Kidney (tissue), 14 donors: ENCODE measurements around the gene KCNN3. TPM values are rescaled to one million over a fixed set of nuclear protein-coding genes. Genes with fewer than 3 reads are reported as not detected.

ENCODE experiments used
- DNase-seq, 5 donors: peaks; one replicate each; pipeline ENCODE4 v3.0.0-alpha.2; 2013 to 2020
- FAIRE-seq: peaks from 2 replicates; lab custom pipeline; 2012; peaks lifted over from hg19 to GRCh38; lab: Jason Lieb, UNC
- H3K27ac ChIP-seq, 2 donors: one replicate each; pipeline ENCODE4 v1.7.0; 2013; ENCODE audit warnings: low read depth in 2 of 2, low read length in 2 of 2, inconsistent platforms in 1 of 2
- H3K27me3 ChIP-seq: one replicate; pipeline ENCODE4 v1.7.1; 2013; ENCODE audit warnings: low read length, inconsistent platforms; ENCODE audit not compliant: control insufficient read depth, insufficient read depth
- H3K36me3 ChIP-seq, 3 donors: one replicate each; pipeline versions ENCODE4 v1.7.0 to v1.7.1; 2013; ENCODE audit warnings: low read length in 3 of 3, control low read depth in 1 of 3, inconsistent platforms in 1 of 3; ENCODE audit not compliant: insufficient read depth in 3 of 3, control insufficient read depth in 2 of 3
- H3K4me1 ChIP-seq, 3 donors: one replicate each; pipeline versions ENCODE4 v1.7.0 to v1.7.1; 2013; ENCODE audit warnings: low read length in 3 of 3, inconsistent platforms in 1 of 3, low read depth in 1 of 3; ENCODE audit not compliant: control insufficient read depth in 2 of 3, insufficient read depth in 2 of 3
- H3K4me3 ChIP-seq, 3 donors: one replicate each; pipeline versions ENCODE4 v1.7.0 to v1.8.1; 2013; ENCODE audit warnings: low read length in 3 of 3, control low read depth in 1 of 3, inconsistent platforms in 1 of 3
- H3K9ac ChIP-seq, 3 donors: one replicate each; pipeline versions ENCODE4 v1.7.0 to v1.7.1; 2013; ENCODE audit warnings: low read length in 3 of 3, control low read depth in 1 of 3, inconsistent platforms in 1 of 3
- H3K9me3 ChIP-seq, 3 donors: one replicate each; pipeline versions ENCODE4 v1.7.0 to v1.7.1; 2013; ENCODE audit warnings: low read length in 3 of 3, control low read depth in 1 of 3, inconsistent platforms in 1 of 3; ENCODE audit not compliant: control insufficient read depth in 2 of 3, insufficient read depth in 1 of 3
- CTCF ChIP-seq: IDR thresholded peaks from 3 replicates; pipeline ENCODE4 v1.5.1; 2012; ENCODE audit warnings: mild to moderate bottlenecking, moderate library complexity, borderline replicate concordance; ENCODE audit not compliant: insufficient read depth; ENCODE audit errors: extremely low read depth
- intact Hi-C: fragments of 100-400 bp; cut with DNase I; formaldehyde crosslinking; loops from one replicate; pipeline ENCODE4 v1.11.1; 2022
- polyA plus RNA-seq: library from polyadenylated mRNA; stranded (reverse); fragments of 350-450 nt; fragmentation: Illumina TruSeq; extraction: RNeasy Lipid Tissue Mini Kit (QIAGEN cat#74804); gene quantifications from one replicate; pipeline ENCODE4 v1.2.3, GENCODE V29; 2014; ENCODE audit warnings: low read depth, low replicate concordance; ENCODE audit not compliant: insufficient read depth
- total RNA-seq: library from RNA; stranded (reverse); fragmentation: NEBNext Ultra II Directional; extraction: Animal tissue kit (Norgen Biotek cat#: 25700); gene quantifications from one replicate; pipeline ENCODE4 v1.2.1, GENCODE V29; 2021
- donor health status: control.
- donor health status: control.
- donor health status: control.
- donor health status: control.
- donor health status: control.
- donor health status: DM: yes; HTN: yes; CAD: no.
- donor health status: Normal renal cell carcinoma (clear cell type).

The KCNN3 gene
- total and polyA plus RNA-seq, 2 donors from 2014 or later, result 2.6 to 5.6 TPM

- FAIRE-seq (no peak), DNase-seq (peak; percentile 84 to 91 (median 88))
- Histone ChIP-seq H3K4me1 (peaks cover 0 to 2% (median 0%) of the 10 kb centered on the region in 3 donors), H3K36me3 (no peaks in the 10 kb centered on the region), H3K9me3 (no peaks in the 10 kb centered on the region), H3K27me3 (no peaks in the 10 kb centered on the region), H3K9ac (no peak overlapping the region), H3K4me3 (no peak overlapping the region), H3K27ac (no peak overlapping the region)
- intact Hi-C loops, result loop anchor here (5.0 kb wide), 1 partner anchor 211 kb away; no protein-coding TSS in a partner anchor
- peak; percentile 89 for TF ChIP-seq CTCF
Measured at GRCh38 chr1:154878371-154879037, 8.4 kb upstream of the KCNN3 start.

GRCh38 chr1:154877370-154877974, 7.4 kb upstream of the KCNN3 start:
- TF ChIP-seq CTCF, result no peak
- Histone ChIP-seq H3K4me1 (peaks cover 0 to 2% (median 0%) of the 10 kb centered on the region in 3 donors), H3K4me3 (no peak overlapping the region), H3K27ac (no peak overlapping the region), H3K27me3 (no peaks in the 10 kb centered on the region), H3K36me3 (no peaks in the 10 kb centered on the region), H3K9ac (no peak overlapping the region), H3K9me3 (no peaks in the 10 kb centered on the region)
- no peak for FAIRE-seq
- peak in 1 of 5 donors; percentile 51 for DNase-seq
- intact Hi-C loops, result loop anchor here (5.0 kb wide), 1 partner anchor 210 kb away; no protein-coding TSS in a partner anchor

- DNase-seq, result peak in 1 of 5 donors; percentile 3
- no peak for TF ChIP-seq CTCF
- Histone ChIP-seq H3K4me1 (peaks cover 0 to 2% (median 0%) of the 10 kb centered on the region in 3 donors), H3K9ac (no peak overlapping the region), H3K9me3 (no peaks in the 10 kb centered on the region), H3K36me3 (no peaks in the 10 kb centered on the region), H3K27me3 (no peaks in the 10 kb centered on the region), H3K4me3 (no peak overlapping the region), H3K27ac (no peak overlapping the region)
- FAIRE-seq, result no peak
- intact Hi-C loops, result loop anchor here (5.0 kb wide), 1 partner anchor 210 kb away; no protein-coding TSS in a partner anchor
Measured at GRCh38 chr1:154876842-154877369, 6.8 kb upstream of the KCNN3 start.
